Amniotic stem cell (primary cell): Measurements from ENCODE around the gene CDKL2.
"Not testable (repeated sequence)": the region's sequence is repeated elsewhere in the genome, so short reads cannot be mapped to it uniquely, and the experiment has no call there.

ENCODE experiments used
- DNase-seq: peaks from one replicate; lab custom pipeline; 2025; lab: John Stamatoyannopoulos, UW

The CDKL2 gene

GRCh38 chr4:75552452-75552851 lies 77.9 kb downstream of the CDKL2 start:
- no peak for DNase-seq

GRCh38 chr4:75549019-75549418 lies 81.3 kb downstream of the CDKL2 start:
- DNase-seq = no peak

- no peak for DNase-seq
Measured at GRCh38 chr4:75547647-75548387, 82.5 kb downstream of the CDKL2 start.

- no peak for DNase-seq
Measured at GRCh38 chr4:75545526-75545925, 84.8 kb downstream of the CDKL2 start.

GRCh38 chr4:75544870-75545269 lies 85.5 kb downstream of the CDKL2 start:
- no peak for DNase-seq

- DNase-seq = not testable (repeated sequence)
Measured at GRCh38 chr4:75544220-75544619, 86.1 kb downstream of the CDKL2 start.

GRCh38 chr4:75542824-75543223 lies 87.5 kb downstream of the CDKL2 start:
- DNase-seq = no peak

- DNase-seq = not testable (repeated sequence)
Measured at GRCh38 chr4:75537308-75537707, 93.0 kb downstream of the CDKL2 start.

GRCh38 chr4:75533926-75534325 lies 96.4 kb downstream of the CDKL2 start:
- DNase-seq = not testable (repeated sequence)

GRCh38 chr4:75533339-75533887 lies 96.9 kb downstream of the CDKL2 start:
- DNase-seq = not testable (repeated sequence)

GRCh38 chr4:75531536-75532143 lies 98.7 kb downstream of the CDKL2 start:
- not testable (repeated sequence) for DNase-seq

GRCh38 chr4:75530556-75531322 lies 99.6 kb downstream of the CDKL2 start:
- DNase-seq = no peak
